PC-9 (cell line): ENCODE data around the gene KLK6. TPM values are rescaled to one million over a fixed set of nuclear protein-coding genes. Genes with fewer than 3 reads are reported as not detected.

ENCODE experiments used
- BruUV-seq: library from RNA; stranded (reverse); fragments of 400-500 nt; replicated peaks from 2 replicates; lab custom pipeline; 2021; lab: Mats Ljungman, UMichigan
- CTCF ChIA-PET: fragments of 300-600 bp; sonication (Branson Sonifier 250); formaldehyde crosslinking; loops from one replicate; lab custom pipeline; 2022; ENCODE audit warnings: antibody characterized with exemption; lab: Charles Lee
- POLR2A ChIA-PET: fragments of 300-600 bp; sonication (Branson Sonifier 250); formaldehyde crosslinking; loops from one replicate; lab custom pipeline; 2022; ENCODE audit warnings: antibody characterized with exemption; ENCODE audit not compliant: unreplicated experiment; lab: Charles Lee
- DNase-seq, 2 experiments: peaks; one replicate each; pipeline versions ENCODE4 v3.0.0 to v3.0.0-alpha.2; 2015 to 2022; ENCODE audit warnings: mixed read lengths in 1 of 2
- H2AFZ ChIP-seq: fragments of 200-600 bp; sonication (generic); 2 replicates; pipeline ENCODE4 v1.8.1; 2017; ENCODE audit warnings: antibody characterized with exemption
- H3F3A ChIP-seq: fragments of 200-600 bp; sonication (generic); 2 replicates; pipeline ENCODE4 v1.8.1; 2017; ENCODE audit warnings: antibody characterized with exemption, mild to moderate bottlenecking, low read depth; ENCODE audit not compliant: insufficient read depth
- H3K27ac ChIP-seq: fragments of 200-600 bp; sonication (generic); 2 replicates; pipeline ENCODE4 v1.6.1; 2016; ENCODE audit warnings: mixed run types
- H3K27me3 ChIP-seq: fragments of 200-600 bp; sonication (generic); 2 replicates; pipeline ENCODE4 v1.6.1; 2016; ENCODE audit warnings: low read depth, mixed run types; ENCODE audit not compliant: insufficient read depth
- H3K36me3 ChIP-seq: fragments of 200-600 bp; sonication (generic); 2 replicates; pipeline ENCODE4 v1.6.1; 2016; ENCODE audit warnings: low read depth, mixed run types
- H3K4me1 ChIP-seq: fragments of 200-600 bp; sonication (generic); replicated peaks from 2 replicates; pipeline ENCODE4 v1.6.1; 2016; ENCODE audit warnings: mixed run types; ENCODE audit not compliant: insufficient read depth
- H3K4me2 ChIP-seq: fragments of 200-600 bp; sonication (generic); 2 replicates; pipeline ENCODE4 v1.6.1; 2017; ENCODE audit warnings: mixed run types
- H3K4me3 ChIP-seq: fragments of 200-600 bp; sonication (generic); 2 replicates; pipeline ENCODE4 v1.6.1; 2016; ENCODE audit warnings: mixed run types
- H3K79me2 ChIP-seq: fragments of 200-600 bp; sonication (generic); 2 replicates; pipeline ENCODE4 v1.6.1; 2017; ENCODE audit warnings: low read depth, mixed run types
- H3K9me2 ChIP-seq: fragments of 200-600 bp; sonication (generic); 2 replicates; pipeline ENCODE4 v1.8.1; 2017; ENCODE audit warnings: mild to moderate bottlenecking; ENCODE audit not compliant: insufficient read depth
- H3K9me3 ChIP-seq: fragments of 200-600 bp; sonication (generic); 2 replicates; pipeline ENCODE4 v1.8.1; 2016; ENCODE audit warnings: low read depth; ENCODE audit not compliant: insufficient read depth
- H4K20me1 ChIP-seq: fragments of 200-600 bp; sonication (generic); 2 replicates; pipeline ENCODE4 v1.8.1; 2017; ENCODE audit not compliant: insufficient read depth
- CTCF ChIP-seq: fragments of 200-600 bp; sonication (generic); conservative IDR thresholded peaks from 2 replicates; pipeline ENCODE4 v1.6.1; 2017; ENCODE audit warnings: mixed run types, antibody characterized with exemption, mild to moderate bottlenecking, moderate library complexity
- EZH2 ChIP-seq: fragments of 200-600 bp; sonication (generic); IDR thresholded peaks from 2 replicates; pipeline ENCODE4 v1.8.0; 2017; ENCODE audit warnings: antibody characterized with exemption, low read depth
- intact Hi-C: fragments of 100-400 bp; cut with micrococcal nuclease; formaldehyde crosslinking; loops from one replicate; pipeline ENCODE4 v1.10.0; 2022; ENCODE audit not compliant: unreplicated experiment
- total RNA-seq: library from RNA; stranded (reverse); gene quantifications from 2 replicates; pipeline ENCODE4 v1.2.3, GENCODE V29; 2021

KLK6 gene
- total RNA-seq, 1 experiment from 2014 or later = 490 TPM

DNA sequence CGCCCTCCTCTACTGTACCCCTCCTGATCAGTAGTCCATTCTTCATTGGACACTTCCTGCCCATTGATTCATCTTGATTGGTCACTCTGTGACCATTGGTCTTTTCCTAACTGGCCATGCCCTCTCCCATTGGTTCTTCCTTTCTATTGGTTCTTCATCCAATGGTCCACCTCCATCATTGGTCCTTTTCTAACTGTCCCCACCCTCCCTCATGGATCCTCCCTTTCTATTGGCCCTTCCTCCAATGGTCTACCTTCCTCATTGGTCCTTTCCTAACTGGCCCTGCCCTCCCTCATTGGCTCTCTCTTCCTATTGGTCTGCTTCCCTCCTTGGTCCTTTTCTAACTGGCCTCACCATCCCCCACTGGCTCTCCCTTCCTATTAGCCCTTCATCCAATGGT is 7.1 kb downstream of the KLK6 start:
- H4K20me1 ChIP-seq = peaks cover 4% of the 10 kb centered on the region; the same call in 1 of the 2 replicates
- peaks cover 22% of the 10 kb centered on the region for H3K4me1 ChIP-seq
- no peaks in the 10 kb centered on the region for H3K9me3 ChIP-seq
- no peak for TF ChIP-seq EZH2
- no peak for TF ChIP-seq CTCF
- intact Hi-C loops = no loop called here
- H3K4me2 ChIP-seq = no peak overlapping the region
- H3K4me3 ChIP-seq = no peak overlapping the region
- H3K79me2 ChIP-seq = peaks cover 37% of the 10 kb centered on the region
- H3K27me3 ChIP-seq = no peaks in the 10 kb centered on the region
- no peak overlapping the region for H2AFZ ChIP-seq
- DNase-seq = no peak
- no TSS peak for BruUV-seq
- no peaks in the 10 kb centered on the region for H3K9me2 ChIP-seq
- H3K27ac ChIP-seq = no peak overlapping the region
- peaks cover 49% of the 10 kb centered on the region for H3K36me3 ChIP-seq
- H3F3A ChIP-seq = peaks cover 68% of the 10 kb centered on the region
- CTCF ChIA-PET = no interaction called here
- POLR2A ChIA-PET = no interaction called here

GRCh38 chr19:50959731-50960500 is 9.5 kb downstream of the KLK6 start:
- POLR2A ChIA-PET = no interaction called here
- intact Hi-C loops = no loop called here
- peaks cover 76% of the 10 kb centered on the region for H3F3A ChIP-seq
- BruUV-seq = no TSS peak
- peaks cover 14% of the 10 kb centered on the region for H3K79me2 ChIP-seq
- no peaks in the 10 kb centered on the region for H3K9me2 ChIP-seq
- no peak overlapping the region for H2AFZ ChIP-seq
- no peak overlapping the region for H3K4me3 ChIP-seq
- H3K4me1 ChIP-seq = no peaks in the 10 kb centered on the region
- H4K20me1 ChIP-seq = peaks cover 4% of the 10 kb centered on the region; the same call in 1 of the 2 replicates
- no peak overlapping the region for H3K27ac ChIP-seq
- CTCF ChIA-PET = no interaction called here
- no peak overlapping the region for H3K4me2 ChIP-seq
- TF ChIP-seq CTCF (no peak), EZH2 (no peak)
- H3K9me3 ChIP-seq = no peaks in the 10 kb centered on the region
- peaks cover 36% of the 10 kb centered on the region for H3K36me3 ChIP-seq
- DNase-seq = no peak
- H3K27me3 ChIP-seq = no peaks in the 10 kb centered on the region

DNA sequence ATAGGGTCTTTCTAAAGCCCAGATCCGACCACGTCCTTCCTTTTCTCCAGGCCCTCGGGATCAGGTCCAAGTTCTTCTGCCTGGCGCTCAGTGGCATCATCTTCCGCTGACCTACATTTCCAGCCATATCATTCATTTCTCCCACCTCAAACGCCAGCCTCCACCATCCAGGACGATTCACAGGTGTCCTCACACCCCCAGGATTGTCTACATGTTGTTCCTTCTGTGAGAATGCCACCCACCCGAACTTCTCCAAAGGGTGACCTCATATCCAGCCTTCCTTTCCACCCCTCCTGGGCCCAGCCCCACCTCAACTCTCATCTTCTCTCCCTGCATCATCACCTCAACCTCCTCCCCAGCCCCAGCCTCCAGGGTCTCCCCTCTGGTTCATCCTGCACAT is 11.8 kb downstream of the KLK6 start:
- Histone ChIP-seq H3K9me2 (no peaks in the 10 kb centered on the region), H3K27ac (no peak overlapping the region), H3K36me3 (peaks cover 13% of the 10 kb centered on the region), H3K4me2 (no peak overlapping the region), H2AFZ (no peak overlapping the region), H3K9me3 (no peaks in the 10 kb centered on the region), H3K4me3 (no peak overlapping the region), H3K79me2 (peaks cover 1% of the 10 kb centered on the region; the same call in 1 of the 2 replicates), H3K4me1 (peaks cover 9% of the 10 kb centered on the region), H3F3A (peaks cover 62% of the 10 kb centered on the region), H4K20me1 (no peaks in the 10 kb centered on the region), H3K27me3 (no peaks in the 10 kb centered on the region)
- intact Hi-C loops = no loop called here
- CTCF ChIA-PET = interaction anchor here (0.6 kb wide), 2 partner anchors 57 to 60 kb away, joined by 10 to 11 read pairs; no protein-coding TSS in a partner anchor
- TF ChIP-seq CTCF (no peak), EZH2 (no peak)
- BruUV-seq = no TSS peak
- no peak for DNase-seq
- POLR2A ChIA-PET = no interaction called here
